Hair follicular keratinocyte (primary cell): ENCODE data around the gene NMD3. TPM values are rescaled to one million over a fixed set of nuclear protein-coding genes. Genes with fewer than 3 reads are reported as not detected.

Experiments
- total RNA-seq: library from RNA; depleted of rRNA; stranded (reverse); fragments of >200 nt; gene quantifications from 2 replicates; pipeline ENCODE4 v1.2.3, GENCODE V29; 2015

The NMD3 gene
- total RNA-seq: 44.8 and 54.7 TPM in 2 replicates

DNA sequence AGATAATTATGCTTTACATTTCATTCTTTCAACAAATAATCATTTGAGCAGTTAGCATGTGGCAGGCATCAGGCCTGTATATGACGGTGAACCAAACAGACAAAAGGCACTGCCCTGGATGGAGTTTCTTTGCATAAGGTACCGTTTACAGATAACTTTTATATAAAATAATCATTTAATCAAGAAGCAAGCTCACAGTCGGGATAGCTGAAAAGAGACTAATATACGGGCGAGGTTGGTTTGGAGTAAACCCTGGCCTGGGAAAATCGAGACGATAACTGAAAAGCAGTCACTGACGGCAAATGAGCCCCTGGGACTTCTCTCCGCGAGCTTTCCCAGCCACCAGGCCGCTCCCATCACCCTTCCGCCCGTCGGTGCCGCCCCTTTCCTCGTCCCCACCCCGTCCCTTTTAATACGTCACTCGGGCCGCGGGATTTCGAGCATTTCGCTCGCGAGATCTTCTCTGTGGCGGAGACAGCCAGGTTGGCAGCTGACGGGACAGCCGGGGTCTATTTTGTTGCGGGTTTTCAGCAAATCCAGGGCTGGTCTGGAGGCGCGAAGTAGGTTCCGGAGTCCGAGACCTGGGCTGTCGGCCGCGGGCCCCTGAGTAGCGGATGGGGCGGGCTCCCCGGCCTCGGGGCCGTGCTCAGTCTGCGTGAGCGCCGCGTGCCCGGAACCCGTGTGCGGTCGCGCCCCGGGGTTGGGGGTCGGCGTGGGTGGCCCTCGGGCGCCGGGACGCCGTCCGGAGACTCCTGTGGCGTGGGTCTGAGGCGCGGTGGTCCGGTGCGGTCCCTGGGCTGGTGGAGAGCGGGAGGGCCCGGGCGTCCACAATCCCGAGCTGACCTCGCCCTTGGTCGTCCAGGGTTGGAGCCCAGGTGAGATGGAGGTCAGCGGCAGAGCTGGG is at the start of gene NMD3:
Gene NMD3, plus strand, starts transcription at position 462 of the 904 bp plus-strand sequence. CDS start 703 bp downstream, outside the sequence.

Other genes with a start within 250 kb of the NMD3 start
- gene B3GALNT1, start 116.0 kb upstream of the NMD3 start, total RNA-seq: 9.4 and 15.8 TPM in 2 replicates
- 0.23 and 0.31 TPM in 2 replicates for gene SPTSSB, start 150.2 kb downstream of the NMD3 start, total RNA-seq